Activated naive CD4-positive, alpha-beta T cell treated with anti-CD3 and anti-CD28 coated beads, Interleukin-2, amount 50 U/mL, for 72 hours (primary cell): ENCODE results near the gene ZNF778. TPM values are rescaled to one million over a fixed set of nuclear protein-coding genes. Genes with fewer than 3 reads are reported as not detected.

Experiments used
- ATAC-seq, 2 donors: fragments of 150-1000 bp; cut with Tn5 transposase; 2 replicates each; pipeline ENCODE4 v1.10.0; 2021; ENCODE audit warnings: mild to moderate bottlenecking in 2 of 2, moderate library complexity in 2 of 2
- DNase-seq, 2 donors: peaks; one replicate each; pipeline ENCODE4 v3.0.0; 2021 to 2022; ENCODE audit warnings: low spot score in 2 of 2
- H3K27ac Mint-ChIP-seq, 2 donors: one replicate each; pipeline ENCODE4 v1.8.0; 2022; ENCODE audit warnings: mild to moderate bottlenecking in 2 of 2, mixed read lengths in 2 of 2
- H3K36me3 Mint-ChIP-seq, 2 donors: one replicate each; pipeline ENCODE4 v1.8.0; 2022; ENCODE audit warnings: mixed read lengths in 2 of 2
- H3K9me3 Mint-ChIP-seq, 2 donors: one replicate each; pipeline ENCODE4 v1.8.0; 2022; ENCODE audit warnings: mixed read lengths in 2 of 2
- total RNA-seq, 2 donors: library from RNA; stranded (reverse); gene quantifications; one replicate each; pipeline ENCODE4 v1.2.3, GENCODE V29; 2022

The ZNF778 gene
- total RNA-seq, result 10 to 100 TPM in 1 of 2 donors, 1 to 10 TPM in 1; 6.1 to 12.2 TPM

DNA sequence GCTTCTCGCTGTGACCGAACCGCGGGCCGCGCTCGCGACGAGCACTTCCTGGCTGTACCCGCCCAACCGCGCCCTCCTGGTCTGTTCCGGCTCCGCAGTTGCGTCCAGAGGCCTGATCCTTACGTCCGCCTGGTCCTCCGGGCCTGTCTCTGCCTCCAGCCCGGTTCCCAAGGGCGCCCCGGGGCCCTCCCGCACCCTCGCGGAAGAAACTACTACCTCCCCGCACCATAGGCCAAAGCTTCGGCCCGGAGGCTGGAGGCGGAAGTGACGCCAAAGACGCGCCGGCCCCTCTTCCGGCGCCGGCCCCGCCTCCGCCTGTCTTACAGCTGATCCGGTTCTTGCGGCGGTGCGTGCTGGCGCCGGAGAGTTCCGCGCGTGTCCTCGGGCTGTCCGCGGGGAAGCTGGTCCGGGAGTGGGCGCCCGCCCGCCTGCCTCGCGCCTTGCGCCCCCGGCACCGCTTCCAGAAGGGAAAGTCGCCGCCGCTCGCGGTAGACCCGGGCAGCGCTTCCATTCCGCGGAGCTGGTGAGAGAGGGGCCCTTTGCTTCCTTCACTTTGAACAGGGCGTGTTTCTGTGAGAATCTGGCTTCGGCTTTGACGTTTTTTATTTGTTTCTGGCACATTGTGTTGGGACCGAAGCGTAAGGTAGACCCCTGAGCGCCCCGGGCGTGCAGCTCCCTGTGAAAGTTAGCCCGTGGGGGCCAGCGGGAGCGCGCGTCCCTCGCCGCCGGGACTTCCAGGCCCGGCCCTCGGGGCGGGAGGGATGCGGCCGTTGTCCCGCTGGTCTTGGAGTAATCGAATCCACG lies at the start of gene ZNF778:
ZNF778 (plus strand) TSS at position 316 of the 804 bp plus-strand sequence. CDS start 3,425 bp downstream, outside the sequence.
- peak; percentile 87 to 94 for ATAC-seq

GRCh38 chr16:89168381-89169189 lies 48.9 kb upstream of the ZNF778 start:
- DNase-seq, result no peak
- peak overlapping the region in 1 of 2 donors; percentile 59 for H3K27ac Mint-ChIP-seq
- ATAC-seq, result no peak
- H3K9me3 Mint-ChIP-seq, result no peaks in the 10 kb centered on the region
- no peaks in the 10 kb centered on the region for H3K36me3 Mint-ChIP-seq

More for the DNA sequence above, at the start of gene ZNF778:
- H3K9me3 Mint-ChIP-seq, result no peaks in the 10 kb centered on the region
- H3K36me3 Mint-ChIP-seq, result peaks cover 2 to 9% of the 10 kb centered on the region in 2 donors
- DNase-seq, result peak; percentile 82 to 90
- peak within 1 kb of the TSS; percentile 89 to 91 for H3K27ac Mint-ChIP-seq

- no peaks in the 10 kb centered on the region for H3K9me3 Mint-ChIP-seq
- no peaks in the 10 kb centered on the region for H3K36me3 Mint-ChIP-seq
- no peak overlapping the region for H3K27ac Mint-ChIP-seq
- DNase-seq (no peak), ATAC-seq (no peak)
Observed at GRCh38 chr16:89169778-89170177, 47.7 kb upstream of the ZNF778 start.

- Mint-ChIP-seq H3K27ac (no peak overlapping the region), H3K9me3 (no peaks in the 10 kb centered on the region), H3K36me3 (no peaks in the 10 kb centered on the region)
- DNase-seq, result no peak
- no peak for ATAC-seq
Observed at GRCh38 chr16:89170346-89171215, 46.9 kb upstream of the ZNF778 start.

- Mint-ChIP-seq H3K9me3 (no peaks in the 10 kb centered on the region), H3K27ac (no peak within 1 kb of the TSS), H3K36me3 (no peaks in the 10 kb centered on the region)
- DNase-seq, result peak; percentile 90 to 93
- peak; percentile 91 to 94 for ATAC-seq
Observed at GRCh38 chr16:89171216-89172170, 46.0 kb upstream of the ZNF778 start, which contains the start of gene CDH15. Gene CDH15, plus strand, starts transcription at chr16:89171748. Its CDS starts 84 bp downstream, at chr16:89171832.

GRCh38 chr16:89172171-89172527 lies 45.4 kb upstream of the ZNF778 start:
- no peak for ATAC-seq

DNA sequence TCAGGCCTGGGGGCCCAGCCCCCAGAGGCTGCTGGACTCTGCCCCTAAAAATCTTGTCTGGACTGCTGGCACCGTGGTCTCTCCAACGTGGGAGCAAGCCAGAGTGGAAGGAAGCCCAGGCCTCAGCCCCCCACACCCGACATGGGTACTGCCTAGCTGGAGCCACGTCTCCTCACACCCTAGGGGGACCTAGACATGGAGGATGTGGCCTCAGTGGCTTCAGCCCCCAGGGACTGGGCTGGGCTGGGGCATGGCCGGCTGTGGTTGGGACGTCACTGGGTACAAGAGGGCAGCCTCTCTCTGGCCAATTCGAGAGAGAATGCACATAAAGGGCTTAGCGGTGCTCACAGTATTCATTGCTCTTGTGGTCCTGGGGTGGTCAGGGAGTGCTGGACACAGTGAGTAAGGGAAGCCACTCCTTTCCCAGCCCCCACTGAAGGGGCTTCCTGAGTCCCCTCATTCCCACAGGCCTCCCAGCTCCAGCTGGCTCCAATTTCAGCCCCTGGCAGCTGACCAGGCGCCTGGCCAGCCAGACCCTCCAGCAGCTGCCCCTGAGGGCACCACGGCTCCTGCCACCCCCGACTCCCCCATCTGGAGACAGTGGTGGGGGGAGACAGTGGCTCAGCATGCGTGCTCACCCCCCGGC lies 44.9 kb upstream of the ZNF778 start:
- H3K27ac Mint-ChIP-seq, result no peak overlapping the region
- H3K9me3 Mint-ChIP-seq, result no peaks in the 10 kb centered on the region
- no peak for DNase-seq
- H3K36me3 Mint-ChIP-seq, result no peaks in the 10 kb centered on the region
- ATAC-seq, result no peak

More at GRCh38 chr16:89172171-89172527, 45.4 kb upstream of the ZNF778 start:
- no peak for DNase-seq
- H3K9me3 Mint-ChIP-seq, result no peaks in the 10 kb centered on the region
- H3K27ac Mint-ChIP-seq, result no peak overlapping the region
- no peaks in the 10 kb centered on the region for H3K36me3 Mint-ChIP-seq

DNA sequence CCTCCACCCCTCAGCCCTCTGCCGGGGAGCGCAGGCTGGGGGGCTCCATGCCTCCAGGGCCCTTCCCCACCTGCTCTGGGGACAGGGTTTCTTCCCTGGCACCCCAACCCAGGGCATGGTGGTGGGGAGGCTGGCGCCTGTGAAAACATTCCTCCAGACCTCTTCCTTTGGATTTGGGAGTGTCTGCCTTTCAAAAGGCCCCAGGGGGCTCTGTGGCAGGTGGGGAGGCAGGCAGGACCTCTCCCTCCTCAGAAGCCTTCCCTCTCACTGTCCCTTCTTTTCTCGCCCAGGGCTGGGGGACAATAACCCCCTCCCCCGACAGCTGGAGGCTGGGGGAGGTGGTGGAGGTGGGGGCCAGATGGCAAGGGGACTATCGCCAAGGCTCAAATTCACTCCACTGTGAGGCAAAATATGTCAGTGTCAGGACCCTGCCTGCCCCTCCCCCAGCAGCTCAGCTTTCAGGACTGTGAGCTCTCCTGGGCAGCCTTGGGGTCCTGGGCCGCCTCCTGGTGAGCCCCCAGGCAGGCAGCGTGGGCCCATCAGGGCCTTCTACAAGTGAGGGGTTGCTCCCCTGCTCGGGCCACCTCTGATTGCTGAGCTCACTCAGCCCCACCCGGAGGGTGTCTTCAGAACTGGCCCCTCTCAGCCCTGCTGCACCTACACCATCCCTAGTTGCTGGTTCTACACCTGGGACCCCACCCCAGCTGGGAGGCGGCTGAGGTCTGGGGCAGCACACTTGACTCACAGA lies 44.2 kb upstream of the ZNF778 start:
- H3K36me3 Mint-ChIP-seq, result no peaks in the 10 kb centered on the region
- no peak for DNase-seq
- H3K9me3 Mint-ChIP-seq, result no peaks in the 10 kb centered on the region
- H3K27ac Mint-ChIP-seq, result no peak overlapping the region
- no peak for ATAC-seq

DNA sequence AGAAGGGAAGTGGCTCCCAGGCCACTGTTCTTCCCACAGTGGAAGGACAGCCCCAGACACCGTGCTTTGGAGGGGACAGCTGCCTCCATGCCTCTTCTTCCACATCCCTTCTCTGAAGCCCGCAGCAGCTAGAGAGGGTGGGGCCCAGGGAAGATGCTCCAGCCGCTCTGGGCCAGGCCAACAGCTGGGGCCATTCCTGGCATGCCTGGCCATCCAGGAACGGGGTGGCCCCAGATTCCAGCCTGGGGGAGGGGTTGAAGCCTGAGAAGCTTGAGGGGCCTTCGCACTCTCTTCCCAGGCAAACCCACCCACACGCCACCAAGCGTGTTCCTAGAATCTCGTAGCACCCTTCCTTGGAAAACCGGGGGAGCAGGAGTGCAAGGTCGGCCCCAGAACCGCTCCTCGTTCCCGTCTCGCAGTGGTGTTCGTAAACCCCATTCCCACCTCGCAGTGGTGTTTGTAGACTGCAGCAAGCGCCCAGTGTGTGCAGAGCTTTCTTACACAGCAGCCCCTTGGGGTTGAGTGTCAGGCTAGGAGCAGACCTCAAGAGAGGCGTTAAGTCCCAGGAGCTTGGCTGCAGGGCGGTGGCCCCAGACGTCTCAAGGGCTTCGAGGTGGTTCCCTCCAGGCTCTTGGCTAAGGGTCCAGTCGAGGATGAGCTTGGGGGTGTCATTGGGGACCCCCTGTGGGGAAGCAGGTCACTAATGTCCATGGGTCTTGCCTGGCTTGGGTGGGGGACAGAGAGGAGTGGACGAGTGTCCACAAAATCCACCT lies 43.3 kb upstream of the ZNF778 start:
- DNase-seq (no peak), ATAC-seq (no peak)
- no peaks in the 10 kb centered on the region for H3K36me3 Mint-ChIP-seq
- peak overlapping the region in 1 of 2 donors; percentile 14 for H3K27ac Mint-ChIP-seq
- no peaks in the 10 kb centered on the region for H3K9me3 Mint-ChIP-seq

- no peak for ATAC-seq
- no peak for DNase-seq
- Mint-ChIP-seq H3K36me3 (no peaks in the 10 kb centered on the region), H3K9me3 (no peaks in the 10 kb centered on the region), H3K27ac (no peak overlapping the region)
Observed at GRCh38 chr16:89174877-89175276, 42.6 kb upstream of the ZNF778 start.

DNA sequence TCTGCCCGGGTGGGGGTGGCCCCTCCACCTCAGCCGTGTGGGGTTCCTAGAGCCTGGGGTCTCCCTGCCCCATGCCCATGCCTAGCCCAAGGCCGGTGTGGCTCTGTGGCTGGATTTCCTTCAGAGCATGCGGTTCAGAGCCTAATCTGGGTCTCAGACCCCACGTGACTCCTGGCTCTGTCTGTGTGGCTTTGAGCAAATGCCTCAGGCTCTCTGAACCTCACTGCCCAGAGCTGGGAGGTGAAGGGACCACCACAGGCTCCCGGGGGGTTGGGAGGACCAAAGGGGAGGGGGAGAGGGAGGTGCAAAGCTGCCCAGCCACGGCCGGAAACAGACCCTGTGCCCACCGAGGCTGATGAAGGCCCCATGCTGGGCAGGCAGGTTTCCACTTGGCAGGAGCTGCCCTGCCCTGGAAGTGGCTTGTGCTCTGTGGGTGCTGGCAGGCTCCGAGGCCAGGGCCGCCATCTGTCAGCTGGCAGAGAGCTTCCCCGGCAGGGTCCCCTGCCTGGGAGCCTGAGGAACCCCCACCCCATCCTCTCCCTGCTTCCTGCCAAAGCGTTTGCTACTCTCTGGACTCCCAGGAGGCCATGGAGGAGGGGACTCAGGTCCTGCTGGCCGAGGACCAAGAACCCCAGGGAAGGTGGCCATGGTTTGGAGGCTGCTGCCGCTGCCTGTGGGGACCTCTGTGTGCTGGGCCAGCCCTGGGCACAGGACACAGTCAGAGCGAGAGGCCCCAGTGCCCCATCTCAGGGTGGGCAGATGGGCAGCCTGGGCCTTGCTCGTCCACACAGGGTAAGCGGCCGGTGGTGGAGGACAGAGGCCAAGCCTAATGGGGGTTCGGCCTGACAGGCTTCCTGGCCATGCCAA lies 42.0 kb upstream of the ZNF778 start:
- no peak for ATAC-seq
- no peak for DNase-seq
- Mint-ChIP-seq H3K36me3 (no peaks in the 10 kb centered on the region), H3K27ac (no peak overlapping the region), H3K9me3 (no peaks in the 10 kb centered on the region)

DNA sequence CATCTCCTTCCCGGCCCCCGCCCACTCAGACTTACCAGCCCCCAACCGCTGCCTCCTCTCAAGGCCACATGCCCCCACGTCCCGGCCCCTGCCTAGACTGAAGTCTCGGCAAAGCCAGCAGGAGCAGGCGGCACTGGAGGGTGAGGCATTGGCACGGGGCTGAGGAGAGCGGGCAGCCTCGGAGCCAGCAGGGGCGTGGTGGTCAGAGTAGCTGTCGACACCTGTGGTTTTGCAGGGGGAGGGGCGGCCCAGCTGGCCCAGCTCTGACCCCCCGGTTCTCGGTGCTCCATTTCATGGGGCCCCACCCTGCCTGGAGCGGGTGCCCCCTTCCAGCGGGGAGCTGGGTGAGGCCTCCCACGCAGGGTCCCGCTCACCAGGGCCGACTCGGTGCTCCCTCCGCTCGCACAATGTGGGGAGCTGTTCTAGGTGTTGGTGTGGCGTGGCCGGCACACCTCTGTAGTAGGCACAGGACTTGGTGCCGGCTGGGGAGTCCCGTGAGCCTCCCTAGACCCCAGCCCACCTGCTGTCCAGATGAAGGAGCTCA lies 41.3 kb upstream of the ZNF778 start:
- H3K9me3 Mint-ChIP-seq, result no peaks in the 10 kb centered on the region
- DNase-seq (no peak), ATAC-seq (no peak)
- no peak overlapping the region for H3K27ac Mint-ChIP-seq
- H3K36me3 Mint-ChIP-seq, result no peaks in the 10 kb centered on the region

GRCh38 chr16:89176717-89177116 lies 40.8 kb upstream of the ZNF778 start:
- Mint-ChIP-seq H3K9me3 (no peaks in the 10 kb centered on the region), H3K27ac (no peak overlapping the region), H3K36me3 (no peaks in the 10 kb centered on the region)
- DNase-seq (no peak), ATAC-seq (no peak)
